ENCODE measurements around the gene LEP. TPM values are rescaled to one million over a fixed set of nuclear protein-coding genes. Genes with fewer than 3 reads are reported as not detected.

LEP gene
- total RNA-seq, 1 experiment from 2014 or later: not detected

- no peak overlapping the region for H2BK15ac ChIP-seq (ENCODE audit: low read depth, low read length)
- Mint-ChIP-seq H3K4me1 (peaks cover 12 to 14% of the 10 kb centered on the region in 2 experiments), H3K9me3 (peaks cover 21 to 22% of the 10 kb centered on the region in 2 experiments), H3K27me3 (ENCODE audit: low read depth) (peaks cover 17% of the 10 kb centered on the region), H3K36me3 (ENCODE audit: insufficient read depth in 1 of 3, low read depth in 3 of 3) (peaks cover 9 to 21% (median 13%) of the 10 kb centered on the region in 3 experiments; a peak in 6 of 7 replicates), H3K27ac (no peak overlapping the region), H3K4me3 (no peak overlapping the region)
- H3K79me1 ChIP-seq (ENCODE audit: insufficient read depth, low read depth, low read length, poor library complexity, severe bottlenecking): no peaks in the 10 kb centered on the region
- no peak overlapping the region for H3K4me2 ChIP-seq (ENCODE audit: insufficient read depth, insufficient read length, low read length)
- H3K9ac ChIP-seq (ENCODE audit: extremely low read depth, insufficient read length, low read length): no peak overlapping the region
- no peak overlapping the region for H4K91ac ChIP-seq (ENCODE audit: insufficient read length, low read depth, low read length)
- H4K5ac ChIP-seq (ENCODE audit: insufficient read length, low read depth, low read length): no peak overlapping the region
- H3K23ac ChIP-seq (ENCODE audit: insufficient read length, low read depth, low read length): no peak overlapping the region
- H3K4me1 ChIP-seq (ENCODE audit: insufficient read depth, low read length): no peaks in the 10 kb centered on the region
- no peak overlapping the region for H3K4ac ChIP-seq (ENCODE audit: low read depth, low read length)
- H3K18ac ChIP-seq (ENCODE audit: insufficient read length, low read depth, low read length): no peak overlapping the region
- no peak overlapping the region for H4K8ac ChIP-seq (replicated peaks; ENCODE audit: insufficient read length, low read depth, low read length)
- H3K9me3 ChIP-seq (ENCODE audit: control insufficient read depth, low read depth, low read length): no peaks in the 10 kb centered on the region
- no peaks in the 10 kb centered on the region for H3K23me2 ChIP-seq (ENCODE audit: insufficient read length, low read depth, low read length, poor library complexity, severe bottlenecking)
- H3K27ac ChIP-seq (ENCODE audit: insufficient read length, low read depth, low read length): no peak overlapping the region
- H2BK5ac ChIP-seq (ENCODE audit: insufficient read length, low read length): no peak overlapping the region
- no peak overlapping the region for H2BK12ac ChIP-seq (ENCODE audit: insufficient read length, low read depth, low read length)
- no peak overlapping the region for H3K56ac ChIP-seq (ENCODE audit: insufficient read length, low read depth, low read length)
- H4K20me1 ChIP-seq (ENCODE audit: control insufficient read depth, insufficient read depth, insufficient read length): no peaks in the 10 kb centered on the region
- no peak for DNase-seq
- no peaks in the 10 kb centered on the region for H3K27me3 ChIP-seq (ENCODE audit: insufficient read depth, low read length)
- H3T11ph ChIP-seq (ENCODE audit: low read length): no peak overlapping the region
- H2BK20ac ChIP-seq (ENCODE audit: low read depth, low read length, poor library complexity, severe bottlenecking): no peak overlapping the region
- no peak overlapping the region for H3K14ac ChIP-seq (ENCODE audit: insufficient read depth, low read length)
- no peak overlapping the region for H2BK120ac ChIP-seq (ENCODE audit: low read depth, low read length, poor library complexity, severe bottlenecking)
- no peak overlapping the region for H2AK5ac ChIP-seq (ENCODE audit: insufficient read length, low read length)
- no peaks in the 10 kb centered on the region for H3K79me2 ChIP-seq (ENCODE audit: insufficient read depth, low read length)
- no peak for TF ChIP-seq CTCF (conservative IDR thresholded peaks at IDR 0.05)
- H2AFZ ChIP-seq (ENCODE audit: low read length): no peak overlapping the region
- no CpG with 5 or more reads among the region's 7 CpGs for WGBS (ENCODE audit: extremely low coverage, insufficient read length, low lambda C conversion rate)
These were observed 2.2 kb downstream of the LEP start for GRCh38 chr7:128243273-128243672.

All from H9 (cell line).